ENCODE data around the gene LRFN3.
"Not testable (repeated sequence)": the region's sequence is repeated elsewhere in the genome, so short reads cannot be mapped to it uniquely, and the experiment has no call there.

Gene LRFN3

GRCh38 chr19:35939307-35940077, 3.3 kb downstream of the LRFN3 start:
- no peak for DNase-seq (ENCODE audit: low read depth in 2 of 2)

GRCh38 chr19:35940078-35940775, 4.1 kb downstream of the LRFN3 start:
- DNase-seq (ENCODE audit: low read depth in 2 of 2), result no peak

- no peak for DNase-seq (ENCODE audit: low read depth in 2 of 2)
Observed at GRCh38 chr19:35940839-35941238, 4.7 kb downstream of the LRFN3 start.

- DNase-seq (ENCODE audit: low read depth in 2 of 2), result no peak
Observed at GRCh38 chr19:35942235-35942634, 6.1 kb downstream of the LRFN3 start.

GRCh38 chr19:35943321-35944301, 7.4 kb downstream of the LRFN3 start:
- DNase-seq (ENCODE audit: low read depth in 2 of 2), result no peak

- DNase-seq (ENCODE audit: low read depth in 2 of 2), result no peak
Observed at GRCh38 chr19:35944556-35944955, 8.4 kb downstream of the LRFN3 start.

GRCh38 chr19:35945121-35945790, 9.1 kb downstream of the LRFN3 start:
- no peak for DNase-seq (ENCODE audit: low read depth in 2 of 2)

- no peak for DNase-seq (ENCODE audit: low read depth in 2 of 2)
Observed at GRCh38 chr19:35946203-35946602, 10.0 kb downstream of the LRFN3 start.

- no peak for DNase-seq (ENCODE audit: low read depth in 2 of 2)
Observed at GRCh38 chr19:35949131-35949530, 13.0 kb downstream of the LRFN3 start.

- DNase-seq (ENCODE audit: low read depth in 2 of 2), result no peak
Observed at GRCh38 chr19:35955881-35956634, 19.9 kb downstream of the LRFN3 start.

GRCh38 chr19:35957411-35957810, 21.2 kb downstream of the LRFN3 start:
- DNase-seq (ENCODE audit: low read depth in 2 of 2), result not testable (repeated sequence)

- no peak for DNase-seq (ENCODE audit: low read depth in 2 of 2)
Observed at GRCh38 chr19:35958660-35959039, 22.5 kb downstream of the LRFN3 start.

GRCh38 chr19:35959040-35959967, 23.1 kb downstream of the LRFN3 start:
- DNase-seq (ENCODE audit: low read depth in 2 of 2), result peak; percentile 60 to 70

GRCh38 chr19:35959968-35960320, 23.8 kb downstream of the LRFN3 start:
- DNase-seq (ENCODE audit: low read depth in 2 of 2), result no peak

GRCh38 chr19:35960432-35960972, 24.3 kb downstream of the LRFN3 start:
- DNase-seq (ENCODE audit: low read depth in 2 of 2), result no peak

- DNase-seq (ENCODE audit: low read depth in 2 of 2), result no peak
Observed at GRCh38 chr19:35963514-35963913, 27.3 kb downstream of the LRFN3 start.

- DNase-seq (ENCODE audit: low read depth in 2 of 2), result no peak
Observed at GRCh38 chr19:35966771-35967170, 30.6 kb downstream of the LRFN3 start.

GRCh38 chr19:35973487-35973886, 37.3 kb downstream of the LRFN3 start:
- no peak for DNase-seq (ENCODE audit: low read depth in 2 of 2)

GRCh38 chr19:35975608-35976214, 39.5 kb downstream of the LRFN3 start:
- DNase-seq (ENCODE audit: low read depth in 2 of 2), result no peak

Data from stimulated activated CD8-positive, alpha-beta memory T cell treated with anti-CD3 and anti-CD28 coated beads, Interleukin-2, amount 100 ng/mL, for 1 hour (primary cell).